Activated T-helper 9 cell treated with anti-CD3 and anti-CD28 coated beads, Interleukin-2, amount 50 U/mL, for 16 hours (primary cell): ENCODE results near the gene AP3B1.
"Not testable (repeated sequence)": the region's sequence is repeated elsewhere in the genome, so short reads cannot be mapped to it uniquely, and the experiment has no call there.

Source experiments
- DNase-seq: peaks from one replicate; pipeline ENCODE4 v3.0.0-alpha.2; 2020; ENCODE audit warnings: low read depth

The AP3B1 gene

GRCh38 chr5:78243639-78244038, 50.9 kb downstream of the AP3B1 start:
- no peak for DNase-seq

GRCh38 chr5:78243091-78243490, 51.4 kb downstream of the AP3B1 start:
- no peak for DNase-seq

GRCh38 chr5:78242001-78242400, 52.5 kb downstream of the AP3B1 start:
- no peak for DNase-seq

GRCh38 chr5:78237911-78238310, 56.6 kb downstream of the AP3B1 start:
- DNase-seq, result no peak

- no peak for DNase-seq
Observed at GRCh38 chr5:78236046-78236445, 58.5 kb downstream of the AP3B1 start.

GRCh38 chr5:78235289-78235688, 59.2 kb downstream of the AP3B1 start:
- DNase-seq, result no peak

- no peak for DNase-seq
Observed at GRCh38 chr5:78234804-78235203, 59.7 kb downstream of the AP3B1 start.

GRCh38 chr5:78232163-78232562, 62.3 kb downstream of the AP3B1 start:
- DNase-seq, result no peak

- DNase-seq, result no peak
Observed at GRCh38 chr5:78224358-78224757, 70.1 kb downstream of the AP3B1 start.

- DNase-seq, result no peak
Observed at GRCh38 chr5:78221964-78222451, 72.5 kb downstream of the AP3B1 start.

GRCh38 chr5:78221467-78221866, 73.0 kb downstream of the AP3B1 start:
- no peak for DNase-seq

GRCh38 chr5:78215972-78216371, 78.5 kb downstream of the AP3B1 start:
- DNase-seq, result no peak

GRCh38 chr5:78215565-78215964, 78.9 kb downstream of the AP3B1 start:
- no peak for DNase-seq

- DNase-seq, result no peak
Observed at GRCh38 chr5:78213799-78214198, 80.7 kb downstream of the AP3B1 start.

GRCh38 chr5:78211052-78211451, 83.4 kb downstream of the AP3B1 start:
- DNase-seq, result no peak

- DNase-seq, result no peak
Observed at GRCh38 chr5:78204241-78204640, 90.3 kb downstream of the AP3B1 start.

GRCh38 chr5:78203815-78204214, 90.7 kb downstream of the AP3B1 start:
- DNase-seq, result no peak

GRCh38 chr5:78190402-78190801, 104.1 kb downstream of the AP3B1 start:
- no peak for DNase-seq

GRCh38 chr5:78188681-78189080, 105.8 kb downstream of the AP3B1 start:
- not testable (repeated sequence) for DNase-seq

GRCh38 chr5:78187172-78187571, 107.3 kb downstream of the AP3B1 start:
- no peak for DNase-seq

GRCh38 chr5:78182838-78183237, 111.7 kb downstream of the AP3B1 start:
- no peak for DNase-seq

- no peak for DNase-seq
Observed at GRCh38 chr5:78178356-78178755, 116.1 kb downstream of the AP3B1 start.

- not testable (repeated sequence) for DNase-seq
Observed at GRCh38 chr5:78170335-78170734, 124.2 kb downstream of the AP3B1 start.

GRCh38 chr5:78162253-78162862, 132.1 kb downstream of the AP3B1 start:
- DNase-seq, result no peak
